Measurements from ENCODE around the gene ZSWIM6.

Gene ZSWIM6

DNA sequence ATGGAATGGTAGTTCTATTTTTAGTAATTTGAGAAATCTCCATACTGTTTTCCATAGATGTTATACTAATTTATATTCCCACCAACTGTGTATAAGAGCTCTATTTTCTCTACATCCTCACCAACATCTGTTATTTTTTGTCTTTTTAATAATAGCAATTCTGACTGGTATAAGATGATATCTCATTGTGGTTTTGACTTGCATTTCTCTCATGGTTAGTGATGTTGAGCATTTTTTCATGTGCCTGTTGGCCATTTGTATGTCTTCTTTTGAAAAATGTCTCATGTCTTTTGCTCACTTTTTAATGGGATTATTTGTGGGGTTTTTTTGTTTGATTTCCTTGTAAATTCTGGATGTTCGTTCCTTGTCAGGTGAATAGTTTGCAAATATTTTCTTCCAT lies 154.4 kb downstream of the ZSWIM6 start:
- DNase-seq (ENCODE audit: low spot score) = no peak

DNA sequence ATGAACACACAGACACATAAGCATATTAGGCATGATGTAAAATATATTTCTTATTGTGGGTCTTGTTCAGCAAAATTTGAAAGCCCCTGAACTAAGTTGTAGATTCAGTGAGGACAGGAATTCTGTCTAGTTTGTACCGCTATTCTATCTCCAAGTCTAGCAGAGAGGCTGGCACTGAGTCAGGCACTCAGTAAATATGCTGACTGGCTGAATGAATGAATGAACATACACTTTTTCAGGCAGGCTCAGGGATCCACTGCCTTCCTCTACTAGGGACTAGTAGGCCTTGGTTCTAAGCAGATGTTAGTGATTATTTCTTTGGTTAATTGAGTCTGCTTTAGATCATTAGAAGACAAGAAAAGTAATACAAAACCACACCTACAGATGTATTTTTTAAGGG lies 157.5 kb downstream of the ZSWIM6 start:
- no peak for DNase-seq (ENCODE audit: low spot score)

- DNase-seq (ENCODE audit: low spot score) = no peak
Measured at GRCh38 chr5:61491861-61492260, 159.8 kb downstream of the ZSWIM6 start.

GRCh38 chr5:61493973-61494372 lies 161.9 kb downstream of the ZSWIM6 start:
- no peak for DNase-seq (ENCODE audit: low spot score)

DNA sequence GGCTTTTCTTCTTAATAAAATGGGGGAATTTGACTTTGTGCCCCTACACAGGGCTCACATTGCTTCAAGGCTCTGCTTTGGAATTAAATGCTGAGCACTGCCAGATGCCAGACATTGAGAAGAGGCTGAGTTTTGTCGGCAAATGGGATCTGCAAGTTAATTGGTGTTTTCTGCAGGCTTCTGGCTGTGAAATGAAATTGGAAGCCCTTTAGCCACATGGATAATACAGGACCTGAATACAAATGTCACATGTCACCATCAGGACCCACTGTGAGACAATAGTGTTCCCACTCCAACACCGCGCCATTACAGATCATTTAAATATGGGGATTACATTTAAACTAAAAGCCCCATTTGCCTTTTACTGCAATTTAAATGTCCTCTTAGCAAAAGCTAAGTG lies 164.4 kb downstream of the ZSWIM6 start:
- peak; percentile 66 for DNase-seq (ENCODE audit: low spot score)

- peak; percentile 77 for DNase-seq (ENCODE audit: low spot score)
Measured at GRCh38 chr5:61496860-61497259, 164.8 kb downstream of the ZSWIM6 start.

DNA sequence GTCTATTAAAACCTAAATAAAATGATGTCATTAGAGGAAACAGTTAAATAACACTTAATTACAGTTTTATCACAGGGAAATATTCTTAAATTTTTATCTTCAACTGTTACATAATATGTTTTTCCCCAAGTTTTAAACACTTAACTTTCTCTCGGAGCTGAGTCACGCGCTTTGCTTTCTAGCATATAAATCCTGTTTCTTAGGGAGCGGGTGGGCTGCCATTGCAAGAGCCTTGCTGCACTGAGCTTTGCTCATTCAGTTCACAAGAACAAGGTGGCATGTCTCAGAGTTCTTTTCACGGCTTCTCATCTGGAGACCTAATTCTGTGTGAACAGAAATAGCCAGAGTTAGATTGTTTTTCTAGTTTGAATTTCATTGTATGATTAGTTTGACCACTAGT lies 166.1 kb downstream of the ZSWIM6 start:
- DNase-seq (ENCODE audit: low spot score) = no peak

- DNase-seq (ENCODE audit: low spot score) = no peak
Measured at GRCh38 chr5:61501971-61502370, 169.9 kb downstream of the ZSWIM6 start.

DNA sequence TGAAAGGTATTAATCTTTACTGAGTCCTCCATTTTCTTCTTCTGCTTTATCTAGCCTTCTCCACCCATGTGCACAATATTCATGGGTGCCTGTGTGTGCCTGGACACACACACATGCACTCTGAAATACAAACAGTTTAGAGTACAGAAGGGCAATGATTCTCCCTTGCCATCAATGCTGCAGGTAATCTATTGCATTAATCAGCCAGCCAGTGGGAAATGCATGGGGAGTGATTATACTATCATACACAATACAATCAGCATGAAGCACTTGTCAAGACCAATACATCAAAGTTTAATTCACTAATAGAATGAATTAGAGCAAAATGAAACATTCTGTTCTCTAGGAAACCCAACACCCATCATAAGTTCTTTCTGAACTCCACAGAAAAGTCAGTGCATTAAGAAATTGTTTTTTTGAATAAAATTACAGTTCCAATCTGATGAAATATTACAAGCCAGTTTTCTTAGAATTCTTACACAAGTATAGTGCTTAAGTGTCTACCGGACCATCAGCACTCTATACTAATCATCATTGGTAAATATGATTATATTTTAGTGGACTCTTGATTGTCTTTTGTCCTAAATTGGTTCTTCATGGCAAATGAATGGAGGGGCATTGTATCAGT lies 172.2 kb downstream of the ZSWIM6 start:
- no peak for DNase-seq (ENCODE audit: low spot score)

DNA sequence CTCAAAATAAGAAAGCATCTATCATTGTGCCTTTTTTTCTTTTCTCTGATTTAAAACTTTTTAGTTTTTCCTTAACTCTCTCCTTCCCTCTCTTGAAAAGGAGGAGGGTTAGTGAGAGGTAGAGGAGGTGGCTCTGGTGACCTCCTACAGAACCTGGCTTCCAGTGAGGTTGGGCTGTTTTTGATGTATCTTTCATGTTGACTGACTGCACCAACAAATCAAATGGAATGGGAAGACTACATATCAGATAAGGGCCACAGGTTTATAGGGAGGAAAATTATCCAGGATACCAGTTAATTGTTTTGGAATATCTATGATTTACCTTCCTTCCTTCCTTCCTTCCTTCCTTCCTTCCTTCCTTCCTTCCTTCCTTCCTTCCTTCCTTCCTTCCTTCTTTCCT lies 173.2 kb downstream of the ZSWIM6 start:
- DNase-seq (ENCODE audit: low spot score) = no peak

- no peak for DNase-seq (ENCODE audit: low spot score)
Measured at GRCh38 chr5:61507232-61507631, 175.2 kb downstream of the ZSWIM6 start.

- no peak for DNase-seq (ENCODE audit: low spot score)
Measured at GRCh38 chr5:61516946-61517345, 184.9 kb downstream of the ZSWIM6 start.

- peak; percentile 26 for DNase-seq (ENCODE audit: low spot score)
Measured at GRCh38 chr5:61519728-61520277, 187.7 kb downstream of the ZSWIM6 start.

DNA sequence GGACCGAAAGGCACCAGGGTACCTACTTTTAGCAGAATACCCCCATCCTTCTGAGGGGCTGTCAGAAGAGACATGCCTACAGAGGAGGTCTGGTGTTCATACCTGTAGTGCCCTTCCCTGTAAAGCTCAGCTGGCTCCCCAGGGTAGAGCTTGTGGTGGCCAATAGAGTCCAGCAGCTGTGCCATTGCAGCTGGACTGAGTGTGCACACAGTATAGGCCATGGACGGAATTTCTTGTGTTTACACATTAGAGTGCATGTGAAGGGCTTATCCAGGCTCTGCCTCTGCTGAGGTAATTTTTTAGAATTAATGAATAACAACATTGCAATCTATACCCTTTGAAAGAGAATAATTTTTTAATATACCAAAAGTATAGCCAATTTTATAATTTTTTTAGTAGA lies 191.0 kb downstream of the ZSWIM6 start:
- DNase-seq (ENCODE audit: low spot score) = no peak

GRCh38 chr5:61523997-61524396 lies 191.9 kb downstream of the ZSWIM6 start:
- no peak for DNase-seq (ENCODE audit: low spot score)

DNA sequence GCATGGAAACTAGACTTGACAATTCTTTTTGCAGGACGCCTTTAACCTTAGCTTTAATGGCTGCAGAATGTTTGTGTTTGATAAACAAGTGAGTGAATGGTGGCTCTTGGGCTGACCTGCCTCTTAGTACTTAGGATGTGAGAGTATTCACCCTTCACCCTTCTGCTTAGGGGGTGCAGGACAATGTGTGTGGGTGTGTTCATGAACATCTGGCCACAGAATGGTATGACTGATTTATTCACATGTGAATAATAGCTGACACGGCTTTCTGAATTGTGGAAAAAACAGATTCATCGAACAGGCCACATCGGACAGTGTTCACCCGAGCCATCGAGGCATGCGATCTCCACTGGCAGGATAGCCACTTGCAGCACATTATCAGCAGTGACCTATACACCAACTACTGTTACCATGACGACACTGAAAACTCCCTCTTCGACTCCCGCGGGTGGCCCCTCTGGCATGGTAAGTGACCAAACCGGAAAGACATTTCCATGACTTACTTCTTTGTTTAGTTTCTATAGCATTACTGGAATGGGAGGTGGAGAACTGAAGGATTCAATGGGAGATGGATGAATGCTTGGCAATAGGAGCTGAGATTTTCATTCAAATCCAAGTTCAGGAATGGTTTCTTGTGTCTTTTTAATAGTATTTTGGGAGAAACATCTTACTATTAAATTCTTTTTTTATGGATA lies 193.6 kb downstream of the ZSWIM6 start:
- DNase-seq (ENCODE audit: low spot score) = no peak

DNA sequence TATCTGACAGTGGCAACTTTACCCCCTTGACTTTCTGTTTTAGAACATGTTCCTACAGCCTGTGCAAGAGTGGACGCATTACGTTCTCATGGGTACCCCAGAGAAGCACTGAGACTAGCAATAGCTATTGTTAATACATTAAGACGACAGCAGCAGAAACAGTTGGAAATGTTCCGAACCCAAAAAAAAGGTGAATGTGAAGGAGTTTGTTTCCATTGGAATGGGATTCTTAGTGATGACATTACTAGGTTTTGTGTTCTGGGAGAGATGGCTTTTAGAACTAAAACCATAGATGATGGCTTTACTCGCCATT lies 194.1 kb downstream of the ZSWIM6 start:
- DNase-seq (ENCODE audit: low spot score) = no peak

GRCh38 chr5:61532983-61533382 lies 200.9 kb downstream of the ZSWIM6 start:
- no peak for DNase-seq (ENCODE audit: low spot score)

- no peak for DNase-seq (ENCODE audit: low spot score)
Measured at GRCh38 chr5:61534481-61535267, 202.6 kb downstream of the ZSWIM6 start.

- DNase-seq (ENCODE audit: low spot score) = no peak
Measured at GRCh38 chr5:61535828-61536227, 203.8 kb downstream of the ZSWIM6 start.

- DNase-seq (ENCODE audit: low spot score) = no peak
Measured at GRCh38 chr5:61536922-61537321, 204.9 kb downstream of the ZSWIM6 start.

DNA sequence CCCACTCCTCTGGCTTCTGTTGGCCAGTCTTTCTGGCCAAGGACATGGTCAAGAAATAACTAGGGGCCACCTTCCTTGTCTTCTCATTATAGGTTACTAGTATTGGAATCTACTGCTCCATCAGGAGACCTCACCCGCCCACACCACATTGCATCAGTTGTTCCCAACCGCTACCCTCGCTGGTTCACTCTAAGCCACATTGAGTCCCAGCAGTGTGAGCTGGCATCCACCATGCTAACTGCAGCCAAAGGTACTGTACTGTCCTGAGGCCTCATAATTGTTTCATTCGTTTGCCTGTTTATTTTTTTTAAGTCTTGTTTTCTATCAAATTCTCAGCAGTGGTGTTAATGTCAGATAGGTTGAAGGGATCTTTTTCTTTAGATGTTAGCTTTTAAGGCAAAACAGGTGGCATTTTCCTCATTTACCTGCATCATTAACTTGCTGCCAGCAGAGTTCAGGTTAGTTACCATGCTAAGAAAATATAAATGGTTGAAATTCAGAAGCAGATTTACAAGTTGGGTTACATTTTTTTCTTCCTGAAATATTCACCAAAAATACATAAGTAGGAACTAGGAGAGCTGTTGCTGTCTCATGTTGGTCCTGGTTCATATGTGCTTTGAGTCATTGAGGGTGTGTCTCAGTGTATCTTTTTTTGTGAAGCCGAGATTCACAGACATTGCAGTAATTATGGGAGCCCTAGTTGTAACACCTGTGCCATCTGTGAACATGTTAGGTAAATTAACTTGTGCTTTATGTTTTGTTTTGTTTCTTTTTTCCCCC lies 206.9 kb downstream of the ZSWIM6 start:
- peak; percentile 17 for DNase-seq (ENCODE audit: low spot score)

Measured in cerebellar cortex (tissue), 1 donor.